Inflammatory macrophage treated with lipopolysaccharide for 1 hour (primary cell): ENCODE results near the gene CARD8.
"Not testable (repeated sequence)": the region's sequence is repeated elsewhere in the genome, so short reads cannot be mapped to it uniquely, and the experiment has no call there.

Experiments used
- DNase-seq, 2 donors: peaks; one replicate each; pipeline ENCODE4 v3.0.0-alpha.2; 2020 to 2022

Gene CARD8, protein sequence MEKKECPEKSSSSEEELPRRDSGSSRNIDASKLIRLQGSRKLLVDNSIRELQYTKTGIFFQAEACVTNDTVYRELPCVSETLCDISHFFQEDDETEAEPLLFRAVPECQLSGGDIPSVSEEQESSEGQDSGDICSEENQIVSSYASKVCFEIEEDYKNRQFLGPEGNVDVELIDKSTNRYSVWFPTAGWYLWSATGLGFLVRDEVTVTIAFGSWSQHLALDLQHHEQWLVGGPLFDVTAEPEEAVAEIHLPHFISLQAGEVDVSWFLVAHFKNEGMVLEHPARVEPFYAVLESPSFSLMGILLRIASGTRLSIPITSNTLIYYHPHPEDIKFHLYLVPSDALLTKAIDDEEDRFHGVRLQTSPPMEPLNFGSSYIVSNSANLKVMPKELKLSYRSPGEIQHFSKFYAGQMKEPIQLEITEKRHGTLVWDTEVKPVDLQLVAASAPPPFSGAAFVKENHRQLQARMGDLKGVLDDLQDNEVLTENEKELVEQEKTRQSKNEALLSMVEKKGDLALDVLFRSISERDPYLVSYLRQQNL

DNA sequence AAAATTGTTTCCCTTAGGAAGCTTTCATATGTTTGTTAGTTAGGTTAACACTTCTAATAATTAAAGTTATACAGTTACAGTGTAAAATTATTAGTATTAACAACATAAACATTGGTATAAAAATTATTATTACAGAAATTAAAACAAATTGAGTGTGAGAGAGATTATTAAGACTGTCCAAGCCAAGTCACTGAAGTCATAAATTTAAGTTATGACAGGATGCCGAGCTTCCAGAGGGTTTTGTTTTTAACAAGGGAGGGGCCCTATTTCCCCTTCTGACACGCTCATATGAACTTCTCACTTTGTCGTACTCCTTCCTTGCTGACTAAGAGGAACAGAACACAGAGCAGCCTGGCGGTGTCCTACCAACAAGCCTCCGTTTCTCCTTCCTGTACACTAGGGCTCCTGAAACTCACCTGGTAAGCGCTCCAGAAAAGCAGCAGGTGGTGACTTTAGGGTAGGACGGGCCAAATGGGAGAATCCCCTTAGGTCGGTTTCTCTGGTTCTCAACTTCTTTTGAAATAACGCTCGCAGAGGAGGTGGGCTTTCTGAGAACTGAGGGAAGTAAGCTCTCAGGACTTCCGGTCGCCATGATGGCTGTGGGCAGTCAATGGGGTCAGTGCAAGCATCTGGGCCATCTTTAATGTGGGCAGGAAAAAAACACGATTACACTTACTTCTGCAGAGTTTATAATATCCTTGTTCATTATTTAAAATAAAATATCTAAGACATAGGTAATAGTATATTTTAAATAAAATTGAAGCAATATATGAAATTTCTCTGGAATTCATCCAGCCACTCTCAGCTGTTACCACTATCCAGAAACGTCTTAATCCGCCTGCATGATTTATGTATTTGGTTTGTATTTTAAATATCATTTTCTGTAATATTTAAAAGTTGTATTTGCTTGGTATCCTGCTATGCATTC is at the start of gene CARD8:
CARD8 (minus strand) TSS at position 537 of the 928 bp plus-strand sequence. CDS start 14,892 bp downstream, outside the sequence.
- peak; percentile 84 to 85 for DNase-seq

DNA sequence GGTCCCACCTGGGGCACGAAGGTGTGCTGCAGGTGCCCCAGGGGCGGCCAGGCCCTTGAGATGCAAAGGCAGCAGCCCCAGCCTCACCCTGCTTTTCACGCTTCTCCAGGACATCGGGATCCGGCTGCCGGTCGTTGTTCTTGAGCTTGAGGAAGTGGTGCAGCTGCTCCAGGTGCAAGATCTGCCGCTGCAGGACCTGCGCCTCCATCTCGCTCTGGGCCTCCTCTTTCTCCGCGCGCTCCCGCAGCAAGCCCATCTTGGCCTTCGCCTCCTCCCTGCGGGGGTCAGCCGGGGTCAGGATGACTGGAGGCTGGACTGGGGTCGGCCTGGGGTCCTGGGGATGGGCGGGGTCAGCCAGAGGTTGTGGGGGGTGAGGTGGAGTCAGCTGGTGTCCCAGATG is 48.2 kb upstream of the CARD8 start:
- DNase-seq, result no peak

DNA sequence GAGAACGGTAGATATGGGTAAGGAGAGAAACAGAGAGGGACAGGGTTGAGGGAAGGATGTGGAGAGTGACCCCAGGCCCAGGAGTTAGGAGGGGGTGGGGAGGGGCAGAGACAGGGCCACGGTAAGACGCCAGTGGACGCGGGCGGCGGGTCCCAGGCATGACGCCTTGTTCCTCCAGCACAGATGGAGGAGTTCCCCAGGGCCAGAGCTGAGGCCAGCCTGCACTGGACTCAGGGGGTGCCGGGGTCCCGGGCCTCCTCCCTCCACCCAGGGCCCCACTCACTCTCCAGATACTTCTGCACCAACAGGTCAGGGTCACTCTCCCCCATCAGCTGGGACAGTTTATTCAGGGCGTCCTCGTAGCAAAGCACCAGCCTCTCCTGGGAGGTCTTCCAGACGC is 47.7 kb upstream of the CARD8 start:
- DNase-seq, result no peak

DNA sequence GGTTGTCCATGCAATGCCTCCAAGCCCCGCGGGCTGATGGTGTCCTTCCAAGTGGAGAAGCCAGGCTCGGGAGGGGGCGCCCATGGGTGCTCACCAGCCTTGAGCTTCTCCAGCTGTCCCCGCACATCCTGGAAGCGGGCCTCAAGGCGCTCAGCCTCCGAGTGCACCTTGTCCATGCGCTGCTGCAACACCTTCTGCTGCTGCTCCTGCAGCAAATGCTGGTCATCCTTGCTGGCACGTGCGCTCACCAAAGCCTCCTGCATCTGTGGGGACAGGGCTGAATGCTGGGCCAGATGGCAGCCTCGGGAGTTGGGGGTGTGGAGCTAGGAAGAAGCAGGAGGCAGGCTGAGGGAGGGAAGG is 46.9 kb upstream of the CARD8 start:
- no peak for DNase-seq

DNA sequence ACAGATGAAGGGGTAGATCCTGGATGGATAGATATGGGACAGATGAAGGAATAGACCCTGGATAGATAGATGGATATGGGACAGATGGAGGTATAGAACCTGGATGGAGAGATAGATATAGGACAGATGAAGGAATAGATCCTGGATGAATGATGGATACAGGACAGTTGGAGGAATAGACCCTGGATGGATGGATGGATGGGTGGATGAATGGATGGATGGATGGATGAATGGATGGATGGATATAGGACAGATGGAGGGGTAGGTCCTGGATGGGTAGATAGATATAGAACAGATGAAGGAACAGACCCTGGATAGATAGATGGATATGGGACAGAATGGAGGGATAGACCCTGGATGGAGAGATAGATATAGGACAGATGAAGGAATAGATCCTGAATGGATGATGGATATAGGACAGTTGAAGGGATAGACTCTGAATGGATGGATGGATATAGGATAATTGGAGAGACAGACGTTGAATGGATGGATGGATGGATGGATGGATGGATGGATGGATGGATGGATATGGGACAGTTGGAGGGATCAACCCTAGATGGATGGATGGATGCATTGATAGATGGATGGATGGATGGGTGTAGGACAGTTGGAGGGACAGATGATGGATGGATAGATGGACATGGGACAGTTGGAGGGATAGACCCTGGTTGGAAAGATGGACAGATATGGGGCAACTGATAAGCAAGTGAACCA is 46.3 kb upstream of the CARD8 start:
- DNase-seq, result no peak

DNA sequence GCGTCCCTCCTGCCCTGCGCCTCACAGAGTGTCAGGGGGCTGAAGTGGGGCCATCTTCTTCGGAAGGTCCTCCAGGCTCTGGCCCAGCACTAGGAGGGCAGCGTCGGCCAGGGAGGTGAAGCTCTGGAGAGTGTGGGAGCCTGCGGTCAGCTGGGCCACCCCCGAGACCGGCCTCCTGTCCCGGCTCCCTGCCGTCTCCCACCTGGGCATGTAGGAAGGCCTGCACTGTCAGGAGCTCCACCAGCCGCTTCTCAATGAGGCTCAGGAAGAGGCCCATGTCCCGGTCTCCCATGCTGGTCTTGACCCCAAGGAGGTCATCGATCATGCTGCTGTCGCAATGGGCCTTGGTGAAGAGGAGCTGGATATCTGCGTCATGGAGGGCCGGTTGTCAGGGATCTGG is 42.3 kb upstream of the CARD8 start:
- no peak for DNase-seq

DNA sequence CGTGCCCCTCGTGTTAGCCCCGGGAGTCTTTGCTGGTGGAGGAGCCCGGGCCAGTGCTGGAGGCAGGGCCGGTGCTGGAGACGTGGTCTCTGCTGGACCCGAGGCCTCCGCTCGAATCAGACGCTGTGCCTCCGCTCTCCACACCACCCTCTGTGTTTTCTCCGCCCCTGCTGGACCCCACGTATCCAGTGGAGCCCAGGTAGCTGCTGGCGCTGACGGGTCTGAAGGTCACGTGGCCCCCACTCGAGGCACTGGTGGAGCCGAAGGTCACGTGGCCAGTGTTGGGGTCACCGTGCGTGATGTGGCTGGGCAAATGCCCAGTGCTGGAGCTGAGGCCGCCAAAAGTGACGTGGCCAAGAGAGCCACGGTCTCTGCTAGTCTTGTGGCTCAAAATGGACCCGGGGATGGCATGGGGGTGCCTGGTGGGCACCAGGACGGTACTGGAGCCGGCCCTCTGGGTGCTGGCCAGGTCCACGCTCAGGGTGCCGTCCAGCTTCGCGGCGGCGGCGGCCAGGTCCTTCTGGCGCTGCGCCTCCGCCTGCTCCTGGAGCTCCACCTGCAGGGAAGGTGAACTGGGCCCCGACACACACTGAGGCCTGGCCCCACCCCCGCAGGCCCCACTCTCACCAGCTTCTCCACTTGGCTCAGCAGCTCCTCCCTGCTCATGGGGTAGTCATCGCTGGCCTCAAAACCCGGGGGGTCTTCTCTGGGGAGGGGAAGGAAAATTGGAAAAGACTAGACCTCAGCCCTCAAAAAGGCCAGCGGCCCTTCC is 41.4 kb upstream of the CARD8 start:
- DNase-seq, result no peak

DNA sequence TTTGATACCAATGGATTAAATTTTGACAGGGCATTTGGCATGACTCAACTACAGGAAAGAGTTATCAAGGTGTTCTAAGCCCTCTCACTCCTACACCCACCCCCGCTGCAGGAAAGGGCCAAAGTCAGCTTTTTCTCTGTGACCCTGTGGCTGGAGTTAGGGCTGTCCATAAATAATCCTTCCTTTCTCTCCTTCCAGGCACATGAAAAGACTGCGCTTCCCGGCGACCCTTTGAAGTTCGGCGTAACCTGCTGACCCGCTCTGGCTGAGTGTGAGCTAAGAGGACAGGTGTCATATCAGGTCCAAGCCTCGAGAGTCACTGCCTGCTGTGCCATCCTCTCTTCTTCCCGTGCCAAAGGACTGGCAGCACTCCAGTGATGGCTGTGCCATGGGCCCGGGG is 39.7 kb upstream of the CARD8 start:
- no peak for DNase-seq

DNA sequence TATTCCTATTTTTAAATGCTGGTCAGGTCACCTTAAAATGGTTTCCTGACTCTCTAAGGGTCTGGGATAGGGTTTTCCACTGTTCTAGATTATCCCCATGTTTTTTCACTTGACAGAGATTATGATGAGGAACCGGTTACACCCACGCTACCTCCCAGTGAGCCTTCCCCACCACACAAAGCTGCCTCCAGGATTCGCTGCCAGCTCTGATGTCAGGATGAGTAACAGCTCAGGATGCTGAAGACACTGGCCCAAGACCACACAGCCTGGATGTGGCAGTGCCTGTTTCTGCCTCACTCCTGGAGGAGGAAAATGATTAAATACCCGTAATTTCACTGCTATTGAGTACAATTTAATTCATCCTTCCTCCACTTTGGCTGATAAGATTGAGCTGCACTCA is 37.1 kb upstream of the CARD8 start:
- DNase-seq, result peak; percentile 32 to 53

DNA sequence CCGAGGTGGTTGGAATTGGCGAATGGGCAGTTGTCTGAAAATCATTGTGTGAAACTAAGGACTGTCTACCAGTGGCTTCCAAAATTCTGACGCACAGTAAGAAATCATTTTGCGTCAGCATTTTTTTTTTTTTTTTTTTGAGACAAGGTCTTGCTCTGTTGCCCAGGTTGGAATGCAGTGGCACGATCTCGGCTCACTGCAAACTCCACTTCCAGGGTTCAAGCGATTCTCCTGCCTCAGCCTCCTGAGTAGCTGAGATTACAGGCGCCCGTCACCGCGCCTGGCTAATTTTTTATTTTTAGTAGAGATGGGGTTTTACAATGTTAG is 35.7 kb upstream of the CARD8 start:
- DNase-seq, result not testable (repeated sequence)

DNA sequence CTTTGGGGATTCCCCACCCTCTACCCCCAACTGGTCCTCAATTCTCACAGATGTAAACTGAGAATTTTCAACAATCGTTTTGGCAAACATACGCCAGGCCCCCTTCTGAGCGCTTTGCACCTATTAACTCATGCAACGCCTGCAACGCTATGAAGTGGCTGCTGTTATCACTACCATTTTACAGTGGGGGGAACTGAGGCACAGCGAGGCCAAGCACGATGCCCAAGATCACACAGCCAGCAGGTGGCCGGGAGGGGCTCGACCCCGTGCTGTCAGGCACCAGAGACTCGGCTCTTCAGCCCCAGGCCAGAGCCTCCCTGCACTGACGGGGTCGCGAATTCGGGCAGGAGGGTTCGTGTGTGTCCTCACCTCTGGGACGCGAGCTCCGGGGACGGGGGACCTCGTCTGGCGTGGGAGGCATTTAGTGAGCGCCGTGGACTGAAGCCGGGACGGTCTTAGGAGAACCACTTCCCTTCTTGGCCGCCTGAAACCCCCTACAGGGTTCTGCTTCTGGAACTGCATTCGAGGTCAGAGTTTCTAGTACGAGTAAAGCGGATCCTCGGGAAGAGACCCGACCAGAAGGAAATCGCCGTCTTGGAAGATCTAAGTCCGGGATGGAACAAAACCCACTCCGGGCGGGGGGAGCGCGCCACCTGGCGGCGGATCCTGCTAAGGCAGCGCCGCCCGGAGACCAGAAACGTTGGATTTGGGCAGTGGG is 35.2 kb upstream of the CARD8 start:
- peak; percentile 39 to 77 for DNase-seq

DNA sequence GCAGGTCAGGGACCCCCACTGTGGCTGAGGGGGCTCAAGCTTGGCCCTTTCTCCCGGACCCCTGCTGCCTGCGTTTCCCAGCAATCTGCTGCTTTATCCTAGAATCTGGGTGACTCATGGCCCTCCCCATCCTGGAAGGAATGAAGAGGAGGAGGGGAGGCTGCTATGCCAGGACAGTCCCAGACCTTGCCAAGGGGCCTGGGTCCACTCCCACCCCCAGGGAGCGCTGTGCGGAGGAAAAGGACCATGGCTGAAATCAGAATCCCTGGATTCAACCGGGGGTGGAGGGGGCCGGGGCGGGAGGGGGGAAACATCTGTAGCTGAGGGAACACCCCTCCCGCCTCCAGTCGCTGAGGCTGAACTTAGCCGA is 34.7 kb upstream of the CARD8 start:
- DNase-seq, result no peak

DNA sequence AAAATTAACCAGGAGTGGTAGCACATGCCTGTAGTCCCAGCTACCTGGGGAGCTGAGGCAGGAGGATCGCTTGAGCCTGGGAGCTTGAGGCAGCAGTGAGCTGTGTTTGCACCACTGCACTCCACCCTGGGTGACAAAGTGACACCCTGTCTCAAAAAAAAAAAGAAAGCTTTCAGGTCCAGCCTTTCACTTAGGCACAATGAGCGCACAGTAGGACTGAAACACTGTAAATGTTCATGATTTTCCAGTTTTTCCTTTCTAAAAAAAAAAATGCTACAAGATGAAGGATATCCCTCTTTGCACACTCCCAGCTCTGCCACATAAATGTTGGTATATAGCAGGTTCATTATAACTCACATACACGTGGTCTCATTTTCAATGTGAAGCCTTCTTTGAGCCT is 32.0 kb upstream of the CARD8 start:
- DNase-seq, result no peak

DNA sequence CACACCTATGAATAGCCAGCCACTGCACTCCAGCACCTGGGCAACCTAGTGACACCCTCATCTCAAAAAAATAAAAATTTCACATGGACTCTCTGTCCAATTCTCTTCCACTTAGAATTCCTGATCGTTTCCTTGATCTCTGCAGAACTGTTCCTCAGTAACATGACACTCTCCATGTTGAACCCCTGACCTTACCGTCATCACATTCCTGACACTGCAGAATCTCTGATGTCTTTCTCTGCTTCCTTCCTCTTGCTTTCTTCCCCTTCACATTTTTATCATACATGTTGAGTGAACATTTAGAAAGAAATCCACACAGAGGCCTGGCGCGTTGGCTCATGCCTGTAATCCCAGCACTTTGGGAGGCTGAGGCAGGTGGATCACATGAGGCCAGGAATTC is 29.2 kb upstream of the CARD8 start:
- DNase-seq, result no peak

DNA sequence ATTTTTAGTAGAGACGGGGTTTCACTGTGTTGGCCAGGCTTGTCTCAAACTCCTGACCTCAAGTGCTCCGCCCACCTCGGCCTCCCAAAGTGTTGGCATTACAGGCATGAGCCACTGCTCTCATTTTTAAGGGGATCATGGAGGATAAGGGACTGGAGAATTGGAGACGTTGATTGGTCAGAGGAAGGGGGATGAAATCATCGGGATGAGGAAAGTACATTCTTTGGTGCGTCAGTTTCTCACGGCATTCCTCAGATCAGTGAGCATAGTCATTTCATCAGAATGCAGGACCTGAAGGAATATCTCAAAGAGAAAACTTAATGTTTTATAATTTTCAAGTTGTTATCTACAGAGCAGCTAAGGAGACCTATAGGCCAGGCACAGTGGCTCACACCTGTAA is 28.2 kb upstream of the CARD8 start:
- no peak for DNase-seq

DNA sequence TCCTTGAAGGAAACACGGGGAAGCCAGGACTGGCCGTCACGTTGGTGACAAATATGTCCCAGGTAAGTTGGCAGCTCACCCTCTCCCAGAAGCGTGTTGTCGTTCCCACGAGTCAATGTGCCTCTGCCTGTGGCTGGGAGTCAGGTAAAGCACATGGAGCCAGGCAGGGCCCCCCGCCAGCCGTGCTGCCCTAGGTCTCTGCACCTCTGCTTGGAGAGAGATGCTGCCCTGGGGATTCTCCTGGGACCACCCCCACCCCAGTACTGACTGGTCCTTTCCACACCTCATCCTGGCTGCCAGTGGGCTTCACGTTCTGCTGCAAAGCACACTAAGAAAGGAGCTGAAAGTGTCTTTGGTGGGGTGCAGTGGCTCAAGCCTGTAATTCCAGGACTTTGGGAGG is 24.0 kb upstream of the CARD8 start:
- DNase-seq, result no peak

DNA sequence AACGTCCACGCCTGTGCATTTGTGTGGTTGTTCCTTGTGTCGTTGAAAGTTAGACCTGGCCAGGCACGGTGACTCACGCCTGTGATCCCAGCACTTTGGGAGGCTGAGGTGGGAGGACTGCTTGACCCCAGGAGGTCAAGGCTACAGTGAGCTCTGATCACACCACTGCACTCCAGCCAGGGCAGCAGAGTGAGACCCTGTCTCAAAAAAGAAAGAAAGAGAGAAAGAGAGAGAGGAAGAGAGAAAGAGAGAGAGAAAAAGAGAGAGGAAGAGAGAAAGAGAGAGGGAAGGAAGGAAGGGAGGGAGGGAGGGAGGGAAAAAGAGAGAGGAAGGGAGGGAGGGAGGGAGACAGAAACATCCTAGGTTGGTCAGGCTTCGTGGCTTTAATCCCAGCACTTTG is 19.2 kb upstream of the CARD8 start:
- no peak for DNase-seq

DNA sequence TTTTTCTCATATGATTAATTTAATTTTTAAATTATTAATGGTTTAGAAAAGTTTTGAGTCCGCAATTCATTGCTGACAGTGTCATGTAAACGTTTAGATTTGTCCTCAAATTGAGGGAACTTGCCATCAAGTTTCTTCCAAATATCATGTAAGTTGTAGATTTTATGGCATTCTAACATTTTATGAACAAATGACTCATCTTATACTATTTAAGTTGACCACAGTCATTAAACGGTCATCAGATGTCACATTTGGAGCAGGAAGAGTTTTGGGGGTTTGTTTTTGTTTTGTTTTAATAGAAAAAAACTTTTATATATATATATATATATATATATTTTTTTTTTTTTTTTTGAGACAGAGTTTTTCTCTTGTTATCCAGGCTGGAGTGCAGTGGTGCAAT is 18.5 kb upstream of the CARD8 start:
- no peak for DNase-seq

DNA sequence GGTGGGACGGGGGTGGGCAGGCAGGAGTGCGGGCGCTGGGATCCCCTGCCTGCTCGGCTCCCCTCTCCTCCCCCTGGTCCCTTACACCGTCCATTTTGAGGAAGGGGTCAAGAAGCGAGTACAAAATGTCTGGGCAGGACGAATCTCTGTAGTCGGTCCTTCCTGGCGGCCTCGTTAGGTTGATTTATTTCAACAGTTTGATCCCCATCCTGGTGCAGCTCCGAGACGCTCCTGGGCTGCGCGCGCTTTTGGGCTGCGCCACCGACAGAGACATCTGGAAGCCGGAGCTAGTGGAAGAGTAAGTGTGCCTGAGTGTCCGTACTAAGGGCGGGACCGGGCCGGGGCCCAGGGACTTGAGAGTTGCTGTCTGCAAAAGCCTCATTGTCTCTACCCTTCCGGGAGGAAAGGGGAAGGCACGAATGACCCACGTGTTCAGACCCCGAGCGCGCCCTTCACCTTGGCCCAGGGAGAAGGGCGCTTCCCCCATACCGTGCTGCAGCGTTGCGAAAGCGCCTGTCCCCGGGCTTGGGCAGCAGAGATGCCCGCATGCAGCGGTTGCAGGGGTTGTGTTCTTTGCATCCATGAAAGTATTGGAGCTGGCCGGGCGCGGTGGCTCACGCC is 15.9 kb upstream of the CARD8 start:
- DNase-seq, result peak in 1 of 2 donors; percentile 31

DNA sequence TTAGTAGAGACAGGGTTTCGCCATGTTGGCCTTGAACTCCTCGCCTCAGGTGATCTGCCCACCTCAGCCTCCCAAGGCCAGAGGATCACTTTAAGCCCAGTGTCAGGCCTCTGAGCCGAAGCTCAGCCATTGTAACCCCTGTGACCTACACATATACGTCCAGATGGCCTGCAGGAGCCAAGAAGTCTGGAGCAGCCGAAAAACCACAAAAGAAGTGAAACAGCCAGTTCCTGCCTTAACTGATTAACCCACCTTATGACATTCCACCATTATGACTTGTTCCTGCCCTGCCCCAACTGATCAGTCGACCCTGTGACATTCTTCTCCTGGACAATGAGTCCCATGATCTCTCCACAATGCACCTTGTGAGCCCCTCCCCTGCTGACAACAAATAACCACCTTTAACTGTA is 13.9 kb upstream of the CARD8 start:
- DNase-seq, result not testable (repeated sequence)

DNA sequence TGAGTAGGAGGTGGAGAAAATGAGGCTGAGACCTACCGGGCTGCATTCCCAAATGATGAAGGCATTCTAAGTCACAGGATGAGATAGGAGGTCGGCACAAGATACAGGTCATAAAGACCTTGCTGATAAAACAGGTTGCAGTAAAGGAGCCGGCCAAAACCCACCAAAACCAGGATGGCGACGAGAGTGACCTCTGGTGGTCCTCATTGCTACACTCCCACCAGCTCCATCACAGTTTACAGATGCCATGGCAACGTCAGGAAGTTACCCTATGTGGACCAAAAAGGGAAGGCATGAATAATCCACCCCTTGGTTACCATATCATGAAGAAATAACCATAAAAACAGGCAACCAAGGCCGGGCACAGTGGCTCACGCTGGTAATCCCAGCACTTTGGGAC is 9.6 kb upstream of the CARD8 start:
- not testable (repeated sequence) for DNase-seq
